CD4-positive, alpha-beta T cell treated with Interleukin-1 beta for 1 hour (primary cell): ENCODE results near the gene BPIFA1.

ENCODE experiments used
- DNase-seq, 2 donors: peaks; one replicate each; pipeline ENCODE4 v3.0.0-alpha.2; 2020 to 2022

The BPIFA1 gene

DNA sequence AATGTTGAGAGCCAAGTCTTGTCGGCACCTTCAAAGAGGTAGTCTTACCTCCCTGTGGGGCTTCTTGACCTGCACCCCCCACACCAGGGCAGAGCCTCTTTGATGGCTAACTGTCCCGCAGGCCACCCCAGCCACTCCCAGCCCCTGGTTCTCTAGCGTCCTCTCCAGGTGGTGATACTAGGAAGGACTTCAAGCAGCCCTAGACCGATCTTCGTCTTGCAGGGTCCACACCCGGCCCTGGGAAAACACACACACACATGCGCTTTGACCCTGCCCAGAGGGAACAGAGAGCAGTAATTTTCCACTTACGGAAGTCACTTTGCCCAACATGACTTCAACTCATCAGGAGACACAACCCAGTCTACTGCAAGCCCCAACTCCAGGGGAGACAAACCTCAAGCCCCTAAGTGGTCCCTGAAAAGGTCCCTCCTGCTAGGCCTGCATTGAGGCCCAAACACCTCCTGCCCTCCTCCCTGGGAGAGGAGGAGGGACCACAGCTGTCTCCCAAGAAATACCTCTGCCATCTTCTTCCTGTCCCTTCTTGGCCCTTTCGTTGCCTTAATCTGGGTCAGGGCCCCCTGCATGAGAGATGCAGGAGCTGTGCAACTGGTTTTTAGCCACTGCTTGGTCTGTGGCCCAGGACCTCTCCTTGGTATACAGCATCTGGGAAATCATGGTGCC, 44.3 kb downstream of the BPIFA1 start:
- no peak for DNase-seq

DNA sequence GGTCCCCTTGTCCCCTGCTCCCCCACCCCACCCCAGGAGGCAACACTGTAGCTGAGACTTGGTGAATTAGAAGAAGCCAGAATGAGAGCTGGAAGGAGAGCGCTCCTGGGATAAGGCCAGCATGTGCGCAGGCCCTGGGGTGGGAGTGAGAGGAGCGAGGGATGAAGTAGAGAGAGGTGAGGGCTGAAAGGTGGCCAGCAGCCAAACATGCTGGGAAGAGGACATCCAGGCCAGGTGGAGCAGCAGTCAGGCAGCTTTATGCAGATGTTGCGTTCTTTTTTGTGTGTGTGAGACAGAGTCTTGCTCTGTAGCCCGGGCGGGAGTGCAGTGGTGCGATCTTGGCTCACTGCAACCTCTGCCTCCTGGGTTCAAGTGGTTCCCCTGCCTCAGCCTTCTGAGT, 45.0 kb downstream of the BPIFA1 start:
- DNase-seq = no peak

- no peak for DNase-seq
Measured at GRCh38 chr20:33281550-33282146, 45.9 kb downstream of the BPIFA1 start.

DNA sequence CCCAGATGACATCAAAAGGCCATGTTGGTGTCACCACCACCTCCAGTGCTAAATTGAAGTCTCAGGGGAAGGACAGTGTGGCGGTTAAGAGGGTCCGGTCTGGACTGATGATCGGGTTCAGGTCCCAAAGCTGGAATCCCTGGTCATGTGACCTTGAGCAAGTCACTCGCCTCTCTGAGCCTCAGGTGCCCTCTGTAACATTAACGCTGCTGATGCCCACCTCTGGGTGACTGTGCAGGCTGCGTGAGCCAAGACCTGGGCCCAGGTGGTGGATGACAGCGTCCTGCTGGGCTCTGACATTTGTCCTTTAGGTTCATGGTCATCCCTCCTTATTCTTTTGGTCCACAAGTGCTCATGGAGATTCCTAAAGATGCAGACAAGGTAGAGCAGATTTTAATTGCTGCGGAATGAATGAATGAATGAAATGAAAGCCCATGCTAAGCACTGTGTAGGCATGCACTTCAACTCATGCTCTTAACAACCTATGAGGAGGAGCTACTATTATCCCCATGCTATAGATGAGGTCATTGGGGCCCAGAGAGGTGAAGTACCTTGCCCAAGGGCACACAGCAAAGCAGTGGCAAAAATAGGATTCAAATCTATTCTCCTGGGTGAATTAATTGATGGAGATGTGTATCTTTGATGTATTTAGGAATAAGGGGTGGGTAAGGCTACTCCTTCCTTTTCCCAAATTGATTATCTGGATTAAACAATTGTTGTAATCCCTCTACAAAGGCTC, 46.6 kb downstream of the BPIFA1 start:
- no peak for DNase-seq

DNA sequence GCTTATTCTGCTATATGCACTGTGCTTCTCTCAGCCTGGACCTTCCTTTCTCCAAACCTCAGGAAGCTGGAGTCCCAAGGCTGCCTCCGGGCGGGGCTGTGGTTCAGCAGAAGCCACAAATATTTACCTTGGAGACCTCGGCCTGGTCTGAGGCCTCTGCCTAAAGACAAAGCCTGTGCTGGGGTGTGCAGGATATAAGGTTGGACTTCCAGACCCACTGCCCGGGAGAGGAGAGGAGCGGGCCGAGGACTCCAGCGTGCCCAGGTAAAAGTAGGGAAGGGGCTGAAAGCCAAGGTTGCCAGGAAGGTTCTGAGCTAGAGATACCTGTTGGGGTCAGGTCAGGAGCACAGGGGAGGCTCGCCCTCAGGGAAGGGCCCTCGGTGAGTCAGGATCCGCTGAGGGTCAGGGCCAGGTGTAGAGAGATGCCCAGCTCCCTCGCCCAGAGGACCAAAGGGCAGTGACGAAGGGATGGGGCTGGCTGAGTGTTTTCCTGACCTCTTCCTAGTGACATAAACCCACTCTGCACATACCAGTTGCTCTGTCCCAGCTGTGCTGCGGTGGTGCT, 47.3 kb downstream of the BPIFA1 start, which contains the start of gene BPIFB1:
TSS of gene BPIFB1 (plus strand) at position 224 of the 565 bp plus-strand sequence. CDS start 2,860 bp downstream, outside the sequence.
- no peak for DNase-seq

GRCh38 chr20:33284284-33284683, 48.5 kb downstream of the BPIFA1 start:
- no peak for DNase-seq

GRCh38 chr20:33284937-33285336, 49.1 kb downstream of the BPIFA1 start:
- DNase-seq = no peak

- DNase-seq = no peak
Measured at GRCh38 chr20:33285861-33286495, 50.2 kb downstream of the BPIFA1 start.

DNA sequence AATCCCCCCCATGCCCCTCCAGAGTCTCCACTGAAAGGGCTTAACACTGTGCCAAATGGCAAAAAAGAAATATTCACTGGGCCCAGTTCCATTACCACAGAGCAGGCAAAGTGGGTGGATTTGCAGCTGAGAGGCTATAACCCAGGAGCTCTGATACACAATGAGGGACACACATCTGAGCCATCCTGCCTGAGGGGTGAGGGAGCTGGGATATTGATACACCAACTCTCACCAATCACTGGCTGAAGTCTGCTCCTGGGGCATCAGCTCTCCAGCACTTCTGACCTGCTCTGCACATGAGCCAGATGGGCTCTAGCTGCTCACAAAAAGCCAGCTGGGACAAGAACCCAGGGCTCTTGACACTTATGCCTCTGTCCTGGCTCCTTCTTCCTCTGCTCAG, 52.1 kb downstream of the BPIFA1 start:
- DNase-seq = no peak

GRCh38 chr20:33290852-33291251, 55.1 kb downstream of the BPIFA1 start:
- DNase-seq = no peak

GRCh38 chr20:33291416-33291815, 55.6 kb downstream of the BPIFA1 start:
- DNase-seq = no peak

GRCh38 chr20:33291830-33292355, 56.1 kb downstream of the BPIFA1 start:
- peak; percentile 50 to 63 for DNase-seq
